Peyer's patch (tissue), 4 donors: ENCODE measurements around the gene P4HB. TPM values are rescaled to one million over a fixed set of nuclear protein-coding genes. Genes with fewer than 3 reads are reported as not detected.

Experiments
- DNase-seq, 3 donors: peaks; one replicate each; pipeline ENCODE4 v3.0.0-alpha.2; 2017 to 2019
- H3K27ac ChIP-seq, 4 donors: fragments of 200-600 bp; sonication (generic); one replicate each; pipeline ENCODE4 v1.5.1; 2016 to 2019
- H3K27me3 ChIP-seq, 2 donors: fragments of 200-600 bp; sonication (generic); one replicate each; pipeline ENCODE4 v1.5.1; 2019
- H3K36me3 ChIP-seq, 3 donors: fragments of 200-600 bp; sonication (generic); one replicate each; pipeline ENCODE4 v1.5.1; 2016 to 2019
- H3K4me1 ChIP-seq, 4 donors: fragments of 200-600 bp; sonication (generic); one replicate each; pipeline ENCODE4 v1.5.1; 2016 to 2019
- H3K4me3 ChIP-seq, 4 donors: fragments of 200-600 bp; sonication (generic); 1 replicate in 3 of 4; 2 replicates in 1 of 4; pipeline ENCODE4 v1.5.1; 2016 to 2019; ENCODE audit warnings: mild to moderate bottlenecking in 1 of 4
- H3K9me3 ChIP-seq, 4 donors: fragments of 200-600 bp; sonication (generic); one replicate each; pipeline ENCODE4 v1.5.1; 2016 to 2019; ENCODE audit warnings: mild to moderate bottlenecking in 1 of 4
- CTCF ChIP-seq, 6 experiments: fragments of 450-650 bp in 4 of 6; fragments of 200-600 bp in 2 of 6; sonication (generic) in 1 of 6; IDR thresholded peaks; one replicate each; pipeline ENCODE4 v1.5.1; 2017 to 2019; ENCODE audit warnings: antibody characterized with exemption in 6 of 6, mild to moderate bottlenecking in 3 of 6, moderate library complexity in 1 of 6
- POLR2A ChIP-seq, 2 donors: fragments of 450-650 bp; IDR thresholded peaks; one replicate each; pipeline ENCODE4 v1.5.1; 2017; ENCODE audit warnings: antibody characterized with exemption in 2 of 2, mild to moderate bottlenecking in 2 of 2, moderate library complexity in 2 of 2
- total RNA-seq, 4 donors: library from RNA; depleted of rRNA; stranded (reverse); fragments of >200 nt; gene quantifications; one replicate each; pipeline ENCODE4 v1.1.0, GENCODE V29; 2016

P4HB gene
- total RNA-seq, 4 donors from 2014 or later: 326 to 1,290 (median 1,196) TPM

DNA sequence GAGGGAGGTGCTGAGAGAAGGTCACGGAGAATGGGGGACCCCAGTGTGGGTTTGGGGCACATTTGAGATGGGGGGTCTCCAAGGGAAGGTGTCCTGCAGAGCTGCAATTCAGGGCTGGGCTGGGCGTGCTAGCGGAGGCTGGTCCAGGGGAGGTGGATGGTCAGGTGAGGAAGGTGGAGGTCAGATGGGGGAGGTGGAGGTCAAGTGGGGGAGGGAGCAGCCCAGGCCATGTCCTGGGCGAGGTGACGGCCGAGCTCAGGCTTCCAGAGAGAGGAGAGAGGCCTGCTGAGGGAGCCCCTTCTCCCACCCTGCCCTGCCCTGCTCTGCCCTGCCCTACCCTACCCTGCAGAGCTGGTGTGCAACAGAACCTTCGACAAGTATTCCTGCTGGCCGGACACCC lies 49.9 kb downstream of the P4HB start:
- no peak for DNase-seq
- TF ChIP-seq POLR2A (IDR thresholded peaks at IDR 0.05) (no peak), CTCF (IDR thresholded peaks at IDR 0.05) (no peak)
- H3K27me3 ChIP-seq: no peaks in the 10 kb centered on the region
- H3K9me3 ChIP-seq: no peaks in the 10 kb centered on the region
- H3K36me3 ChIP-seq: no peaks in the 10 kb centered on the region
- H3K27ac ChIP-seq: no peak overlapping the region
- H3K4me1 ChIP-seq: no peaks in the 10 kb centered on the region
- no peak overlapping the region for H3K4me3 ChIP-seq

DNA sequence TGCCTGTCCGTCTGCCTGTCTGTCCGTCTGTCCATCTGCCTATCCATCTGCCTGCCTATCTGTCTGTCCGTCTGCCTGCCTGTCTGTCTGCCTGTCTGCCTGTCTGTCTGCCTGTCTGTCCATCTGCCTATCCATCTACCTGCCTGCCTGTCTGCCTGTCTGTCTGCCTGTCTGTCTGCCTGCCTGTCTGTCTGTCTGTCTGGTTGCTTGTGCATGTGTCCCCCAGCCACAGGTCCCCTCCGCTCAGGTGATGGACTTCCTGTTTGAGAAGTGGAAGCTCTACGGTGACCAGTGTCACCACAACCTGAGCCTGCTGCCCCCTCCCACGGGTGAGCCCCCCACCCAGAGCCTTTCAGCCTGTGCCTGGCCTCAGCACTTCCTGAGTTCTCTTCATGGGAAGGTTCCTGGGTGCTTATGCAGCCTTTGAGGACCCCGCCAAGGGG lies 50.8 kb downstream of the P4HB start:
- no peak for DNase-seq
- peaks cover 0 to 8% of the 10 kb centered on the region in 2 donors for H3K27me3 ChIP-seq
- no peak overlapping the region for H3K4me3 ChIP-seq
- H3K27ac ChIP-seq: no peak overlapping the region
- H3K4me1 ChIP-seq: peaks cover 0 to 8% (median under 1%) of the 10 kb centered on the region in 4 donors
- H3K36me3 ChIP-seq: no peaks in the 10 kb centered on the region
- TF ChIP-seq CTCF (IDR thresholded peaks at IDR 0.05): no peak
- TF ChIP-seq POLR2A (IDR thresholded peaks at IDR 0.05): no peak
- H3K9me3 ChIP-seq: no peaks in the 10 kb centered on the region

- Histone ChIP-seq H3K4me1 (peaks cover 0 to 14% (median 3%) of the 10 kb centered on the region in 4 donors), H3K27me3 (peaks cover 0 to 14% of the 10 kb centered on the region in 2 donors)
Measured at GRCh38 chr17:81808778-81809555, 51.4 kb downstream of the P4HB start.

GRCh38 chr17:81807839-81808238 lies 52.5 kb downstream of the P4HB start:
- no peak overlapping the region for H3K27ac ChIP-seq
- DNase-seq: no peak
- TF ChIP-seq CTCF (IDR thresholded peaks at IDR 0.05): no peak
- TF ChIP-seq POLR2A (IDR thresholded peaks at IDR 0.05): no peak
- H3K4me1 ChIP-seq: peaks cover 0 to 23% (median 6%) of the 10 kb centered on the region in 4 donors
- no peak overlapping the region for H3K4me3 ChIP-seq
- H3K9me3 ChIP-seq: no peaks in the 10 kb centered on the region
- H3K36me3 ChIP-seq: no peaks in the 10 kb centered on the region
- peaks cover 0 to 25% of the 10 kb centered on the region in 2 donors for H3K27me3 ChIP-seq

More at GRCh38 chr17:81808778-81809555, 51.4 kb downstream of the P4HB start:
- no peak for DNase-seq
- H3K36me3 ChIP-seq: no peaks in the 10 kb centered on the region
- no peak overlapping the region for H3K4me3 ChIP-seq
- H3K27ac ChIP-seq: no peak overlapping the region
- TF ChIP-seq POLR2A (IDR thresholded peaks at IDR 0.05): no peak
- TF ChIP-seq CTCF (IDR thresholded peaks at IDR 0.05): no peak
- no peaks in the 10 kb centered on the region for H3K9me3 ChIP-seq

DNA sequence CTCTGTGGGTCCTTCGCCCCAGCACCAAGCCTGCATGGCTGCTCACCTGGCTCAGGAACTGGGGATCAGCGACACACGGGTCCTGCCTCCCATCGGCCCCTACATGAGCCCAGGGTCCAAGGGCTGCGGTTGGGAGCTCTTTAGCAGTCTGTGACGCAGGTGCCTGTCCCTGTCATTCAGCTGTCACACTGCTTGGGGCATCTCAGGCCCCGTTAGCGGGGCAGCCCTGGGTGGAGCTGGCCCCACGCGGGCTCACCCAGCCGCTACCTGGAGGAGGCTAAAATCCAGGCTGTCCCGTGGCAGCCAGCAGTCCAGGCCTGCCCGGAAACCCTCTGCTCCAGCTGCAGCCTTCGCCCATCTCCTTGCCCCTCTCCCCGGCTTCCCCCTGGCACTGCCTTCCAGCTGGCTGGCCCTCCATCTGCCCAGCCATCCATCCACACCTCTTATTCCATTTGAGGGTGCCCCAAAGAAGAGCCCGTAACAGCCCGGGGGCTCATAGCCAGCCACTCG lies 53.1 kb downstream of the P4HB start:
- DNase-seq: no peak
- no peaks in the 10 kb centered on the region for H3K9me3 ChIP-seq
- TF ChIP-seq CTCF (IDR thresholded peaks at IDR 0.05) (no peak), POLR2A (IDR thresholded peaks at IDR 0.05) (no peak)
- peaks cover 0 to 31% of the 10 kb centered on the region in 2 donors for H3K27me3 ChIP-seq
- no peak overlapping the region for H3K4me3 ChIP-seq
- peaks cover 0 to 23% (median 6%) of the 10 kb centered on the region in 4 donors for H3K4me1 ChIP-seq
- no peak overlapping the region for H3K27ac ChIP-seq
- H3K36me3 ChIP-seq: no peaks in the 10 kb centered on the region
